CD4-positive, alpha-beta T cell treated with Interleukin-21 for 1 hour (primary cell): ENCODE data around the gene LRRC74B.
"Not testable (repeated sequence)": the region's sequence is repeated elsewhere in the genome, so short reads cannot be mapped to it uniquely, and the experiment has no call there.

Experiments used
- DNase-seq: peaks from one replicate; pipeline ENCODE4 v3.0.0-alpha.2; 2020

The LRRC74B gene

GRCh38 chr22:21077884-21078508 is 32.2 kb downstream of the LRRC74B start:
- no peak for DNase-seq

DNA sequence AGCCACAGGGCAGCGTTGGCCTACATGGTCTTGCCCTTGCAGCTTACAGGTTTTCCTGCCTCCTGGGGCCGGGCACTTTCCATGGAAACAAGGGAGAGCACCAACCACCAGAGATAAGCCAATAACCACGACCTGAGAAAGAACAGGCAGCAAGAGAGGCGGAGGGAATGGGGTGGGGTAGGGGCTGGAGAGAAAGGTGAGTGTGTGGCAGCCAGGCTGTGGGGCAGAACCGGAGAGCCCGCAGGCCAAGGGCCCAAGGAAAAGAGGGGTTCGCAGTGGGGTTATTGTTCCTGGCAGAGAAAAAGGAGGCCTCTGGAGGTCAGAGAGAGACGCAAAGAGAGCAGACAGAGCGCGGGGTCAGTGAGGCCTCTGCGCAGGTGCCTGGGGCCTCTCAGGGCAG is 33.2 kb downstream of the LRRC74B start:
- no peak for DNase-seq

GRCh38 chr22:21079493-21079892 is 33.7 kb downstream of the LRRC74B start:
- DNase-seq = no peak

DNA sequence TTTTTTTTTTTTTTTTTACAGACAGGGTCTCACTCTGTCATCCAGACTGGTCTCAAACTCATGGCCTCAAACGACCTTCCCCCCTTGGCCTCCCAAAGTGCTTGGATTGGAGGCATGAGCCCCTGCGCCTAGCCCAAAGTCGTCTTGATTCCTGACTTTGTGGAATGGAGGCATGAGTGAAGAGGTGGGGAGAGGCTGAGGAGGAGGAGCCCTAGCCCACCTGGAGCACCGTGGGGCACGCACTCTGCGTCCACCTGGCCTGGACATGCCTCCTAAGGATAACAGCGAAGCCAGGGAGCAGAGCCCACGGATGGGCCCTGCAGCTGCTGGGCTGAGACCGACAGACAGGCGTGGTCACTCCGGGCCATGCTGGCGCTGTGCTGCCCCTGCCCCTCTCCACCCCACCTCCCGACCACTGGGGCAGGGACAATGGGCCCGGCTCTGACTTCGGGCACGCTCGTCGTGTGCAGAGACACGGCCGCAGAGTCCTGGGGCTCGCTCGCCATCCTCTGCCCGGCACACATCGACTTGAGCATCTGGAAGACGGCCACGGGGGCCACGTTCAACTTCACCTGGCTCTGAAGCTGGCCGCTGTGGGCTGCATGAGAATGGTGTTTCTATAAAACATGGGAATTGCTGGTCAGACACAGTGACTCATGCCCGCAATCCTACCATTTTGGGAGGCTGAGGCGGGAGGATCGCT is 34.8 kb downstream of the LRRC74B start:
- no peak for DNase-seq

- no peak for DNase-seq
These were observed 36.5 kb downstream of the LRRC74B start for GRCh38 chr22:21082248-21082647.

- DNase-seq = no peak
These were observed 41.4 kb downstream of the LRRC74B start for GRCh38 chr22:21087119-21087518.

GRCh38 chr22:21087926-21088325 is 42.2 kb downstream of the LRRC74B start:
- not testable (repeated sequence) for DNase-seq

- DNase-seq = not testable (repeated sequence)
These were observed 45.5 kb downstream of the LRRC74B start for GRCh38 chr22:21091220-21091619.

DNA sequence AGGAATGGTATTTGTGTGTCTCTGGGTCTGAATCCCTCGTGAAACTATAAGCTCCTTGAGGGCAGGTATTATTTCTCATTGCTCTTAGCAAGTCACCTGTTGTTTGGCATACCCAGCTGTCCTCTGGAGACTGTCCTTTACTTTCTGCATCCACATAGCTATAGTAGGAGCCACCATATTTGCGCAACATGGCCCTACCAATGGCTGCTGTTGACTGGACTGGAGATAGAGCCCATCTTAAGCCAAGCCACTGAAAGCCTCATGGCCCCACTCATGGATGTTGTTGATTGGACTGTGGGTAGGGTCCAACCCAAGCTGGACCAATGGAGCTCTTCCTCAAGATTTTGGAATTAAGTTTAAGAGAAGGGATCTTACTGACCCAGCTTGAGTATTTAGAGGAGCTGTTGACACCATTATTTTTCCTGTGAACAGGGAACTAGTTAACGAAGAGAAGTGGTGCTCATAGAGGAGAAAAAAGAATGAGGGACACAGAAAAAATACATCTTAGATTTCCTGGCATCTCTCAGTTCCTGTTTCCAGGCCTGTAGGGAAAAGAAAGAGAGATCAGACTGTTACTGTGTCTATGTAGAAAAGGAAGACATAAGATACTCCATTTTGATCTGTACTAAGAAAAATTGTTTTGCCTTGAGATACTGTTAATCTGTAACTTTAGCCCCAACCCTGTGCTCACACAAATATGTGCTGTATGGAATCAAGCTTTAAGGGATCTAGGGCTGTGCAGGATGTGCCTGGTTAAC is 47.2 kb downstream of the LRRC74B start:
- no peak for DNase-seq

GRCh38 chr22:21093555-21094137 is 47.9 kb downstream of the LRRC74B start:
- DNase-seq = not testable (repeated sequence)

- DNase-seq = no peak
These were observed 49.4 kb downstream of the LRRC74B start for GRCh38 chr22:21094911-21095772.

- no peak for DNase-seq
These were observed 50.0 kb downstream of the LRRC74B start for GRCh38 chr22:21095773-21096107.

- not testable (repeated sequence) for DNase-seq
These were observed 51.1 kb downstream of the LRRC74B start for GRCh38 chr22:21096878-21097277.

- DNase-seq = no peak
These were observed 52.4 kb downstream of the LRRC74B start for GRCh38 chr22:21098099-21098671.

DNA sequence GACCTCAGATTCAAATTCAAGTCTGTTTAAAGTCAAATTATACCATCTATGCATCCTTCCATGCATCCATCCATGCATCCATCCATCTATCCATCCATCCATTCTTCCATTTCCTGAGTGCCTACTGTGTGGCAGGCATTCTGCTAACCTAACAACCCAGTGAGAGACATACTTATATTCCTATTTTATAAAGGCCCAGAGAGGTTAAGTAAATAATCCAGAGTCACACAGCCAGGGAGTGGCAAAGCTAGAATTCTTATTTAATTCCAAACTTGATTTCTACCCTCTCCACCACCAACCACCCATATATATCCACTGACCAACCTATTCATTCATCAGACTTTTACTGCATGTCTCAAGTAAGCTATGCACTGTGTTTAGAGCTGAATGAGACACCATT is 53.8 kb downstream of the LRRC74B start:
- DNase-seq = no peak

- DNase-seq = no peak
These were observed 54.6 kb downstream of the LRRC74B start for GRCh38 chr22:21100149-21101032.

- DNase-seq = no peak
These were observed 56.3 kb downstream of the LRRC74B start for GRCh38 chr22:21101877-21102638.

DNA sequence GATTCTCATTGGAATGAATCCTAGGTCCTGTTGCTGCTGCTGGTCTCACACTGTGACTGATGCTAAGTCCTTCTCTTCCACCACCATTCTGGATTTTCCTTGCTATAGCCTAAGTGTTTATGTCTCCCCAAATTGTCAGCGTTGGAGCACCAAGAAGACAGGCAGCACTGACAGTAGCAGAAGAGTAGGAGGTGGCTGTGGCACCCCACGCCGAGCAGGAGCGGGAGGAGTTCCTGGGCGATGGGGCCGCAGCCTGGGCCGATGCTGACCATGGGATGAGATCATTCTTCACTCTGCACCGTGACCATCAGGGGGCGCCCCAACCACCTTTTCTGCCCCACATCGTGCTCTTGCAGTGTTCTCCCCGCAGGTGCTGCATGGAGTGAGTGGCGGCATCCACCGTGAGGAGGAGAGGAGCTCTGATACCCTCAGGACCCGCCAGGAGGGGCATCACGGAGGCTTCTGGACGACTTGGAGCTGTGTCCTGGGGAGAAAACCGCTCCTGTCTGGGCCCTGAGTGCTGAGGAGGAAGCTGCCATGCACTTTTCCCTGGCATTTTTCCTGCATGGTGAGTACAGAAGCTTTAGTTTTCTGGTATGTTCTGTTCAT is 57.0 kb downstream of the LRRC74B start:
- peak; percentile 70 for DNase-seq

GRCh38 chr22:21103633-21104032 is 57.9 kb downstream of the LRRC74B start:
- DNase-seq = no peak

- no peak for DNase-seq
These were observed 58.5 kb downstream of the LRRC74B start for GRCh38 chr22:21104126-21104691.
